K562 (cell line): ENCODE measurements around the gene ZNF74. TPM values are rescaled to one million over a fixed set of nuclear protein-coding genes. Genes with fewer than 3 reads are reported as not detected.

Source experiments
- CTCFL ChIP-seq: IDR thresholded peaks from 2 replicates; pipeline ENCODE4 v1.6.1; 2011; ENCODE audit warnings: borderline replicate concordance, low read depth, mild to moderate bottlenecking, moderate library complexity, low read length; ENCODE audit not compliant: insufficient read depth, poor library complexity, severe bottlenecking
- E2F3 ChIP-seq: fragments of 250-450 bp; sonication (Bioruptor Pico); IDR thresholded peaks from 2 replicates; pipeline ENCODE4 v1.4.0; 2020; ENCODE audit warnings: mild to moderate bottlenecking
- FOXA3 ChIP-seq, 2 experiments: fragments of 450-650 bp in 1 of 2; sonication (generic) in 1 of 2; formaldehyde crosslinking; IDR thresholded peaks in 1 of 2; conservative IDR thresholded peaks in 1 of 2; 2 replicates each; pipeline versions ENCODE4 v1.4.0 to v1.8.0; 2020 to 2022; ENCODE audit warnings: mild to moderate bottlenecking in 2 of 2, missing genetic modification reagents in 1 of 2
- KLF13 ChIP-seq: fragments of 450-650 bp; IDR thresholded peaks from 2 replicates; pipeline ENCODE4 v1.6.1; 2016; ENCODE audit warnings: missing genetic modification characterization, low read depth, mild to moderate bottlenecking, missing compliant biosample characterization, moderate library complexity, borderline replicate concordance
- NCOA1 ChIP-seq: fragments of 450-650 bp; IDR thresholded peaks from 2 replicates; pipeline ENCODE4 v1.6.1; 2016; ENCODE audit warnings: low read depth
- PRPF4 ChIP-seq: fragments of 200-400 bp; formaldehyde crosslinking; IDR thresholded peaks from one replicate; pipeline ENCODE4 v1.6.1; 2017; ENCODE audit warnings: low read length, low read depth, mild to moderate bottlenecking; ENCODE audit not compliant: insufficient read depth, poor library complexity, severe bottlenecking
- SMAD3 ChIP-seq: fragments of 450-650 bp; formaldehyde crosslinking; conservative IDR thresholded peaks from 2 replicates; pipeline ENCODE4 v1.4.0; 2020; ENCODE audit warnings: mild to moderate bottlenecking
- ZNF133 ChIP-seq: fragments of 250-450 bp; sonication (Bioruptor Pico); IDR thresholded peaks from 2 replicates; pipeline ENCODE4 v1.4.0; 2020; ENCODE audit warnings: mild to moderate bottlenecking
- polyA plus RNA-seq, 8 experiments: library from polyadenylated mRNA; depleted of rRNA in 4 of 8; stranded (reverse) in 5 of 8; unstranded in 3 of 8; fragments of >200 nt; fragmentation: Nextera tagmentation in 2 of 8; fragmentation: Illumina TruSeq in 1 of 8; extraction: Ambion mirVana in 2 of 8; extraction: Trizol in 1 of 8; gene quantifications; 2 replicates each; pipeline versions ENCODE4 v1.2.1 to v1.2.3, GENCODE V29; 2011 to 2014; ENCODE audit warnings: inconsistent platforms in 1 of 8, missing spikeins in 1 of 8
- total RNA-seq, 7 experiments: library from RNA; depleted of rRNA in 6 of 7; stranded (reverse); fragments of >200 nt in 6 of 7; fragmentation: Illumina TruSeq in 2 of 7; extraction: Trizol in 2 of 7; gene quantifications; 2 replicates each; pipeline versions ENCODE4 v1.2.1 to v1.2.3, GENCODE V29; 2011 to 2021; ENCODE audit warnings: low replicate concordance in 1 of 7
- TF ChIP-seq, protein P1 (sequence below), 2 experiments: fragments of 250-450 bp in 1 of 2; fragments of 450-650 bp in 1 of 2; sonication (Bioruptor Pico) in 1 of 2; IDR thresholded peaks; 2 replicates each; pipeline versions ENCODE4 v1.6.1 to v1.8.0; 2016 to 2021; ENCODE audit warnings: mild to moderate bottlenecking in 2 of 2, moderate library complexity in 2 of 2, missing compliant biosample characterization in 1 of 2, missing genetic modification characterization in 1 of 2
- TF ChIP-seq, protein P2 (sequence below): sonication (generic); formaldehyde crosslinking; IDR thresholded peaks from 2 replicates; pipeline ENCODE4 v1.8.1; 2023; ENCODE audit warnings: mild to moderate bottlenecking, missing genetic modification reagents, moderate library complexity
- TF ChIP-seq, protein P3 (sequence below): fragments of 250-450 bp; sonication (Bioruptor Pico); IDR thresholded peaks from 2 replicates; pipeline ENCODE4 v1.4.0; 2020
- TF ChIP-seq, protein P4 (sequence below): fragments of 250-450 bp; sonication (Bioruptor Pico); IDR thresholded peaks from 2 replicates; pipeline ENCODE4 v1.4.0; 2020; ENCODE audit warnings: borderline replicate concordance

ZNF74 gene
- total and polyA plus RNA-seq, 9 of the 15 experiments (the other 6 are each of a cell fraction or from before 2014, with no cell fraction given) = 2.4 to 53.5 (median 31.5) TPM

- TF ChIP-seq, protein P1, sequence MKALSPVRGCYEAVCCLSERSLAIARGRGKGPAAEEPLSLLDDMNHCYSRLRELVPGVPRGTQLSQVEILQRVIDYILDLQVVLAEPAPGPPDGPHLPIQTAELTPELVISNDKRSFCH (CRISPR knock-in tag; IDR thresholded peaks at IDR 0.05) = no peak
- TF ChIP-seq, protein P1 (tag; IDR thresholded peaks at IDR 0.05) = peak; percentile 84; the same call in 1 of the 2 replicates
- TF ChIP-seq, protein P2, sequence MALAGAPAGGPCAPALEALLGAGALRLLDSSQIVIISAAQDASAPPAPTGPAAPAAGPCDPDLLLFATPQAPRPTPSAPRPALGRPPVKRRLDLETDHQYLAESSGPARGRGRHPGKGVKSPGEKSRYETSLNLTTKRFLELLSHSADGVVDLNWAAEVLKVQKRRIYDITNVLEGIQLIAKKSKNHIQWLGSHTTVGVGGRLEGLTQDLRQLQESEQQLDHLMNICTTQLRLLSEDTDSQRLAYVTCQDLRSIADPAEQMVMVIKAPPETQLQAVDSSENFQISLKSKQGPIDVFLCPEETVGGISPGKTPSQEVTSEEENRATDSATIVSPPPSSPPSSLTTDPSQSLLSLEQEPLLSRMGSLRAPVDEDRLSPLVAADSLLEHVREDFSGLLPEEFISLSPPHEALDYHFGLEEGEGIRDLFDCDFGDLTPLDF (CRISPR knock-in tag) = peak; percentile 43; the same call in 1 of the 2 replicates
- TF ChIP-seq, protein P3, sequence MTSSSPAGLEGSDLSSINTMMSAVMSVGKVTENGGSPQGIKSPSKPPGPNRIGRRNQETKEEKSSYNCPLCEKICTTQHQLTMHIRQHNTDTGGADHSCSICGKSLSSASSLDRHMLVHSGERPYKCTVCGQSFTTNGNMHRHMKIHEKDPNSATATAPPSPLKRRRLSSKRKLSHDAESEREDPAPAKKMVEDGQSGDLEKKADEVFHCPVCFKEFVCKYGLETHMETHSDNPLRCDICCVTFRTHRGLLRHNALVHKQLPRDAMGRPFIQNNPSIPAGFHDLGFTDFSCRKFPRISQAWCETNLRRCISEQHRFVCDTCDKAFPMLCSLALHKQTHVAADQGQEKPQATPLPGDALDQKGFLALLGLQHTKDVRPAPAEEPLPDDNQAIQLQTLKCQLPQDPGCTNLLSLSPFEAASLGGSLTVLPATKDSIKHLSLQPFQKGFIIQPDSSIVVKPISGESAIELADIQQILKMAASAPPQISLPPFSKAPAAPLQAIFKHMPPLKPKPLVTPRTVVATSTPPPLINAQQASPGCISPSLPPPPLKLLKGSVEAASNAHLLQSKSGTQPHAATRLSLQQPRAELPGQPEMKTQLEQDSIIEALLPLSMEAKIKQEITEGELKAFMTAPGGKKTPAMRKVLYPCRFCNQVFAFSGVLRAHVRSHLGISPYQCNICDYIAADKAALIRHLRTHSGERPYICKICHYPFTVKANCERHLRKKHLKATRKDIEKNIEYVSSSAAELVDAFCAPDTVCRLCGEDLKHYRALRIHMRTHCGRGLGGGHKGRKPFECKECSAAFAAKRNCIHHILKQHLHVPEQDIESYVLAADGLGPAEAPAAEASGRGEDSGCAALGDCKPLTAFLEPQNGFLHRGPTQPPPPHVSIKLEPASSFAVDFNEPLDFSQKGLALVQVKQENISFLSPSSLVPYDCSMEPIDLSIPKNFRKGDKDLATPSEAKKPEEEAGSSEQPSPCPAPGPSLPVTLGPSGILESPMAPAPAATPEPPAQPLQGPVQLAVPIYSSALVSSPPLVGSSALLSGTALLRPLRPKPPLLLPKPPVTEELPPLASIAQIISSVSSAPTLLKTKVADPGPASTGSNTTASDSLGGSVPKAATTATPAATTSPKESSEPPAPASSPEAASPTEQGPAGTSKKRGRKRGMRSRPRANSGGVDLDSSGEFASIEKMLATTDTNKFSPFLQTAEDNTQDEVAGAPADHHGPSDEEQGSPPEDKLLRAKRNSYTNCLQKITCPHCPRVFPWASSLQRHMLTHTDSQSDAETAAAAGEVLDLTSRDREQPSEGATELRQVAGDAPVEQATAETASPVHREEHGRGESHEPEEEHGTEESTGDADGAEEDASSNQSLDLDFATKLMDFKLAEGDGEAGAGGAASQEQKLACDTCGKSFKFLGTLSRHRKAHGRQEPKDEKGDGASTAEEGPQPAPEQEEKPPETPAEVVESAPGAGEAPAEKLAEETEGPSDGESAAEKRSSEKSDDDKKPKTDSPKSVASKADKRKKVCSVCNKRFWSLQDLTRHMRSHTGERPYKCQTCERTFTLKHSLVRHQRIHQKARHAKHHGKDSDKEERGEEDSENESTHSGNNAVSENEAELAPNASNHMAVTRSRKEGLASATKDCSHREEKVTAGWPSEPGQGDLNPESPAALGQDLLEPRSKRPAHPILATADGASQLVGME (CRISPR knock-in tag) = 0 out of 2 replicates have a peak, but pooled peaks have one; percentile 58
- TF ChIP-seq KLF13 (tag) (peak; percentile 41; the same call in 1 of the 2 replicates), FOXA3 (CRISPR knock-in tag; conservative IDR thresholded peaks at IDR 0.05 in 1 of 2, IDR thresholded peaks at IDR 0.05 in 1 of 2) (0 out of 4 replicates have a peak, but pooled peaks of 1 of the 2 experiments have one; percentile 48), SMAD3 (CRISPR knock-in tag) (0 out of 2 replicates have a peak, but pooled peaks have one; percentile 14), NCOA1 (no peak), CTCFL (peak; percentile 0), E2F3 (CRISPR knock-in tag) (peak; percentile 56), ZNF133 (CRISPR knock-in tag) (0 out of 2 replicates have a peak, but pooled peaks have one; percentile 1), PRPF4 (no peak)
- TF ChIP-seq, protein P4, sequence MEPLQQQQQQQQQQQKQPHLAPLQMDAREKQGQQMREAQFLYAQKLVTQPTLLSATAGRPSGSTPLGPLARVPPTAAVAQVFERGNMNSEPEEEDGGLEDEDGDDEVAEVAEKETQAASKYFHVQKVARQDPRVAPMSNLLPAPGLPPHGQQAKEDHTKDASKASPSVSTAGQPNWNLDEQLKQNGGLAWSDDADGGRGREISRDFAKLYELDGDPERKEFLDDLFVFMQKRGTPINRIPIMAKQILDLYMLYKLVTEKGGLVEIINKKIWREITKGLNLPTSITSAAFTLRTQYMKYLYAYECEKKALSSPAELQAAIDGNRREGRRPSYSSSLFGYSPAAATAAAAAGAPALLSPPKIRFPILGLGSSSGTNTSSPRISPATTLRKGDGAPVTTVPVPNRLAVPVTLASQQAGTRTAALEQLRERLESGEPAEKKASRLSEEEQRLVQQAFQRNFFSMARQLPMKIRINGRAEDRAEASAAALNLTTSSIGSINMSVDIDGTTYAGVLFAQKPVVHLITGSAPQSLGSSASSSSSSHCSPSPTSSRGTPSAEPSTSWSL (CRISPR knock-in tag) = no peak
Measured at GRCh38 chr22:20428496-20429253, 34.7 kb downstream of the ZNF74 start (continued).
